Measurements from ENCODE around the gene EML1. TPM values are rescaled to one million over a fixed set of nuclear protein-coding genes. Genes with fewer than 3 reads are reported as not detected.
A peak's percentile ranks its signal among the peaks of the same experiment; 100 is the strongest.

The EML1 gene
- total RNA-seq, 1 donor from 2014 or later, result 57.2 TPM

- Histone ChIP-seq H4K20me1 (ENCODE audit: low read depth) (no peaks in the 10 kb centered on the region), H3F3A (ENCODE audit: low read depth) (peaks cover 5% of the 10 kb centered on the region), H3K4me2 (peak overlapping the region; percentile 83), H3K9me3 (ENCODE audit: low read depth) (peaks cover 4% of the 10 kb centered on the region), H3K79me2 (ENCODE audit: low read depth) (peaks cover 44% of the 10 kb centered on the region), H3K36me3 (peaks cover 5% of the 10 kb centered on the region), H3K9ac (no peak overlapping the region), H3K4me3 (peak overlapping the region; percentile 84), H3K4me1 (peaks cover 5% of the 10 kb centered on the region), H2AFZ (replicated peaks) (peak overlapping the region; percentile 69), H3K27ac (peak overlapping the region; percentile 81), H3K27me3 (peaks cover 16% of the 10 kb centered on the region)
- peak; percentile 98 for DNase-seq (ENCODE audit: low spot score)
- TF ChIP-seq EZH2phosphoT487 (IDR thresholded peaks at IDR 0.05), result no peak
- TF ChIP-seq EZH2 (IDR thresholded peaks at IDR 0.05), result no peak
- TF ChIP-seq CTCF (IDR thresholded peaks at IDR 0.05), result no peak
- peaks cover 27% of the 10 kb centered on the region for H3K4me1 Mint-ChIP-seq
- H3K4me3 Mint-ChIP-seq, result peak overlapping the region; percentile 85
- peaks cover 25% of the 10 kb centered on the region for H3K36me3 Mint-ChIP-seq
- peaks cover 21% of the 10 kb centered on the region for H3K27me3 Mint-ChIP-seq (ENCODE audit: insufficient read depth, low read depth)
- H3K27ac Mint-ChIP-seq, result no peak overlapping the region
- peaks cover 38% of the 10 kb centered on the region for H3K9me3 Mint-ChIP-seq
These were observed 178.1 kb downstream of the EML1 start for GRCh38 chr14:99971087-99971940.

- H3K9ac ChIP-seq, result peak overlapping the region; percentile 5
- H3K27ac ChIP-seq, result no peak overlapping the region
- Mint-ChIP-seq H3K36me3 (peaks cover 33% of the 10 kb centered on the region), H3K9me3 (peaks cover 45% of the 10 kb centered on the region), H3K27ac (peak overlapping the region; percentile 69), H3K27me3 (ENCODE audit: insufficient read depth, low read depth) (peaks cover 21% of the 10 kb centered on the region), H3K4me3 (peak overlapping the region; percentile 99), H3K4me1 (peaks cover 21% of the 10 kb centered on the region)
- TF ChIP-seq EZH2phosphoT487 (IDR thresholded peaks at IDR 0.05), result no peak
- no peak for TF ChIP-seq CTCF (IDR thresholded peaks at IDR 0.05)
- TF ChIP-seq EZH2 (IDR thresholded peaks at IDR 0.05), result no peak
- peaks cover 5% of the 10 kb centered on the region for H3K4me1 ChIP-seq
- H3K36me3 ChIP-seq, result peaks cover 5% of the 10 kb centered on the region
- no peaks in the 10 kb centered on the region for H4K20me1 ChIP-seq (ENCODE audit: low read depth)
- peaks cover 5% of the 10 kb centered on the region for H3F3A ChIP-seq (ENCODE audit: low read depth)
- peak overlapping the region; percentile 48 for H2AFZ ChIP-seq (replicated peaks)
- DNase-seq (ENCODE audit: low spot score), result peak; percentile 75
- H3K27me3 ChIP-seq, result peaks cover 16% of the 10 kb centered on the region
- peaks cover 52% of the 10 kb centered on the region for H3K79me2 ChIP-seq (ENCODE audit: low read depth)
- H3K4me2 ChIP-seq, result peak overlapping the region; percentile 83
- H3K4me3 ChIP-seq, result peak overlapping the region; percentile 84
- peaks cover 4% of the 10 kb centered on the region for H3K9me3 ChIP-seq (ENCODE audit: low read depth)
These were observed 178.9 kb downstream of the EML1 start for GRCh38 chr14:99971941-99972747.

GRCh38 chr14:99972748-99973466, 179.7 kb downstream of the EML1 start:
- Histone ChIP-seq H3K4me1 (peaks cover 5% of the 10 kb centered on the region), H3K79me2 (ENCODE audit: low read depth) (peaks cover 59% of the 10 kb centered on the region), H3K27ac (no peak overlapping the region), H3K27me3 (peaks cover 16% of the 10 kb centered on the region), H4K20me1 (ENCODE audit: low read depth) (no peaks in the 10 kb centered on the region), H3K4me2 (peak overlapping the region; percentile 83), H3F3A (ENCODE audit: low read depth) (peaks cover 5% of the 10 kb centered on the region), H3K9ac (peak overlapping the region; percentile 5), H3K36me3 (peaks cover 5% of the 10 kb centered on the region), H2AFZ (replicated peaks) (no peak overlapping the region), H3K4me3 (peak overlapping the region; percentile 84), H3K9me3 (ENCODE audit: low read depth) (peaks cover 4% of the 10 kb centered on the region)
- Mint-ChIP-seq H3K27me3 (ENCODE audit: insufficient read depth, low read depth) (peaks cover 21% of the 10 kb centered on the region), H3K36me3 (peaks cover 33% of the 10 kb centered on the region), H3K4me1 (peaks cover 18% of the 10 kb centered on the region), H3K27ac (peak overlapping the region; percentile 69), H3K4me3 (peak overlapping the region; percentile 99), H3K9me3 (peaks cover 45% of the 10 kb centered on the region)
- TF ChIP-seq EZH2phosphoT487 (IDR thresholded peaks at IDR 0.05), result no peak
- no peak for DNase-seq (ENCODE audit: low spot score)

Measured in neural progenitor cell (in vitro differentiated cells).